ENCODE measurements around the gene CFAP298.

DNA sequence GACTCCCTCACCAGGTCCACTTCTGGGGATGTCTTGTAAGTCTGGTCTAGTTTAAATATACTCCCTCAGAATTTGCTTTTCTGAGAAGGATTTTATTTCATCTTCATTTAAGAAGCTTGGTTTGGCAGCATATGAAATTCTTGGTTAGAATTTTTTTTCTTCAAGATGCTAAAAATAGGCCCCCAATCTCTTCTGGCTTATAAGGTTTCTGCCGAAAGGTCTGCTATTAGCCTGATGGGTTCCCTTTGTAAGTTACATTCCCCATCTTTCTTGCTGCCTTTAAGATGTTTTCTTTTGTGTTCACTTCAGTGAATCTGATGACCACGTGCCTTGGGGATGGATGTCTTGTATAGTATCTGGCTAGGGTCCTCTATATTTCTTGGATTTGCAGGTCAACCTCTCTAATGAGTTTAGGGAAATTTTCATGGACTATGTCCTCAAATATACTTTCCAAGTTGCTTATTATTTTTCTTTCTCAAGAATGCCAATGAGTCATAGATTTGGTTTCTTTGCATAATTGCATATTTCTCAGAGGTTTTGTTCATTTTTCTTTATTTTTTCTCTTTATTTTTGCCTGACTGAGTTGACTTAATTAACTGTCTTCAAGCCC lies 46.2 kb downstream of the CFAP298 start:
- TF ChIP-seq POLR2A (IDR thresholded peaks at IDR 0.05) = no peak
- TF ChIP-seq, protein P1, sequence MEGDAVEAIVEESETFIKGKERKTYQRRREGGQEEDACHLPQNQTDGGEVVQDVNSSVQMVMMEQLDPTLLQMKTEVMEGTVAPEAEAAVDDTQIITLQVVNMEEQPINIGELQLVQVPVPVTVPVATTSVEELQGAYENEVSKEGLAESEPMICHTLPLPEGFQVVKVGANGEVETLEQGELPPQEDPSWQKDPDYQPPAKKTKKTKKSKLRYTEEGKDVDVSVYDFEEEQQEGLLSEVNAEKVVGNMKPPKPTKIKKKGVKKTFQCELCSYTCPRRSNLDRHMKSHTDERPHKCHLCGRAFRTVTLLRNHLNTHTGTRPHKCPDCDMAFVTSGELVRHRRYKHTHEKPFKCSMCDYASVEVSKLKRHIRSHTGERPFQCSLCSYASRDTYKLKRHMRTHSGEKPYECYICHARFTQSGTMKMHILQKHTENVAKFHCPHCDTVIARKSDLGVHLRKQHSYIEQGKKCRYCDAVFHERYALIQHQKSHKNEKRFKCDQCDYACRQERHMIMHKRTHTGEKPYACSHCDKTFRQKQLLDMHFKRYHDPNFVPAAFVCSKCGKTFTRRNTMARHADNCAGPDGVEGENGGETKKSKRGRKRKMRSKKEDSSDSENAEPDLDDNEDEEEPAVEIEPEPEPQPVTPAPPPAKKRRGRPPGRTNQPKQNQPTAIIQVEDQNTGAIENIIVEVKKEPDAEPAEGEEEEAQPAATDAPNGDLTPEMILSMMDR (IDR thresholded peaks at IDR 0.05) = no peak
